Mucosa of stomach (tissue), 1 donor: ENCODE measurements around the gene HMG20B.

Experiments
- H3K27me3 ChIP-seq: one replicate; pipeline ENCODE4 v1.7.0; 2013; ENCODE audit warnings: mild to moderate bottlenecking, low read length; ENCODE audit not compliant: control insufficient read depth, insufficient read depth
- H3K36me3 ChIP-seq: one replicate; pipeline ENCODE4 v1.7.0; 2013; ENCODE audit warnings: low read length; ENCODE audit not compliant: control insufficient read depth, insufficient read depth
- H3K4me1 ChIP-seq: one replicate; pipeline ENCODE4 v1.7.0; 2013; ENCODE audit warnings: mild to moderate bottlenecking, low read length; ENCODE audit not compliant: control insufficient read depth, insufficient read depth
- H3K4me3 ChIP-seq: one replicate; pipeline ENCODE4 v1.7.0; 2013; ENCODE audit warnings: low read length
- H3K9ac ChIP-seq: one replicate; pipeline ENCODE4 v1.7.0; 2013; ENCODE audit warnings: mild to moderate bottlenecking, low read length, moderate library complexity
- H3K9me3 ChIP-seq: one replicate; pipeline ENCODE4 v1.7.0; 2013; ENCODE audit warnings: mild to moderate bottlenecking, low read length, moderate library complexity; ENCODE audit not compliant: control insufficient read depth
- donor health status: Pancreatic carcinoma.

The HMG20B gene

DNA sequence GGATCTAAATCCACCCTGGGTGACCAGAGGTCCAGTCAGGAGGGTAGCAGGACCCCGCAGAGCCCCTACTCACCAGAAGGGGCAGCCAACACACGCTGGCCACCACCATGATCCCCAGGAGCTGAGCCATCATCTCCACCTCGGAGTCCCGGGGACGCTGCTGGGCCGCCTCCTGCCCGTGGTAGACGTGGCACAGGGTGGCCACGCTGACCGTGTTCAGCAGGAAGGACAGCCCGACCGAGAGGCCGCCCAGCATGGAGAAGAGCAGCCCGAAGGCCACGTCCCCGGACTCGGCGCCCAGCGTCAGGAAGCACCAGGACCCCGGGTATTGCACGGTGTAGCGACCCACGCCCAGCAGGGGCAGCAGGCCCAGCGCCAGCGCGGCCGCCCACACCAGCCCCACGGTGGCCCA, 27.0 kb downstream of the HMG20B start:
- Histone ChIP-seq H3K4me3 (no peak overlapping the region), H3K27me3 (peaks cover 5% of the 10 kb centered on the region), H3K9me3 (no peaks in the 10 kb centered on the region)

DNA sequence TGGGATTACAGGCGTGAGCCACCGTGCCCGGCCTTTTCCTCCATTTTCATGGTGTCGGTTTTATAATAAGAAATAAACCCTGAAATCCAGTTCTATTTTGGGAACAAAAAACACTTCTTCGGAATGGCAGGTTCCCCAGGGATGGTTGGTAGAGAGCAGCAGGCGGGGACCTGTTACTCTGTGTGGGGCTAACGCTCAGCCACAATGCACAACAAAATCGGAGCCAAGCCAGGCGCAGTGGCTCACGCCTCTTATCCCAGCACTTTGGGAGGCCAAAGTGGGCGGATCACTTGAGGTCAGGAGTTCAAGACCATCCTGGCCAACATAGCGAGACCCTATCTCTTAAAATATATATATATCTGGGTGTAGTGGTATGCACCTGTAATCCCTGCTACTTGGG, 28.3 kb downstream of the HMG20B start:
- no peak overlapping the region for H3K9ac ChIP-seq
- H3K9me3 ChIP-seq = no peaks in the 10 kb centered on the region
- no peaks in the 10 kb centered on the region for H3K36me3 ChIP-seq
- no peak overlapping the region for H3K4me3 ChIP-seq
- H3K4me1 ChIP-seq = peaks cover 7% of the 10 kb centered on the region
- peaks cover 6% of the 10 kb centered on the region for H3K27me3 ChIP-seq

More for the DNA sequence above, 27.0 kb downstream of the HMG20B start:
- no peak overlapping the region for H3K9ac ChIP-seq
- peaks cover 4% of the 10 kb centered on the region for H3K4me1 ChIP-seq
- no peaks in the 10 kb centered on the region for H3K36me3 ChIP-seq

- Histone ChIP-seq H3K36me3 (no peaks in the 10 kb centered on the region), H3K9ac (no peak overlapping the region), H3K27me3 (peaks cover 11% of the 10 kb centered on the region), H3K9me3 (no peaks in the 10 kb centered on the region), H3K4me3 (no peak overlapping the region), H3K4me1 (peaks cover 27% of the 10 kb centered on the region)
These were observed 30.5 kb downstream of the HMG20B start for GRCh38 chr19:3603121-3603811.

GRCh38 chr19:3604227-3604986, 31.7 kb downstream of the HMG20B start:
- H3K4me3 ChIP-seq = no peak overlapping the region

DNA sequence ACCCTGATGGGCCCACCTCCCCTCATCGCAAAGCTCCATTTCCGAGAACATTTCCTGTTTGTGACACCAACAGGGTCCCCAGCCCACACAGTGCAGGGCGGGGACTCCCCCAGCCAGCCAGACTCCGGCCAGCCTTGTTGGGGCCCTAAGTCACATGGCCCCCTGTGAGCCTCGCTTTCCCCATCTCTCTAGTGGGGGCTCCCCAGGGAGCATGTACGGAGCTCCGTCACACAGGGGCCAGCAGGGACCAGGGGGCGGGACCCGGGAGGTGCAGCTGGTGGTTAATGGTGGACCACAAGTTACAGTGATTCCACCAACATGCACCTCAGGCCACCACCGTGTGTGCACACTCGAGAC, 32.2 kb downstream of the HMG20B start:
- H3K27me3 ChIP-seq = peaks cover 11% of the 10 kb centered on the region
- H3K9me3 ChIP-seq = no peaks in the 10 kb centered on the region
- no peak overlapping the region for H3K4me3 ChIP-seq
- H3K9ac ChIP-seq = no peak overlapping the region
- no peaks in the 10 kb centered on the region for H3K36me3 ChIP-seq
- H3K4me1 ChIP-seq = peaks cover 27% of the 10 kb centered on the region

More at GRCh38 chr19:3604227-3604986, 31.7 kb downstream of the HMG20B start:
- no peak overlapping the region for H3K9ac ChIP-seq
- no peaks in the 10 kb centered on the region for H3K36me3 ChIP-seq
- peaks cover 27% of the 10 kb centered on the region for H3K4me1 ChIP-seq
- no peaks in the 10 kb centered on the region for H3K9me3 ChIP-seq
- peaks cover 11% of the 10 kb centered on the region for H3K27me3 ChIP-seq

DNA sequence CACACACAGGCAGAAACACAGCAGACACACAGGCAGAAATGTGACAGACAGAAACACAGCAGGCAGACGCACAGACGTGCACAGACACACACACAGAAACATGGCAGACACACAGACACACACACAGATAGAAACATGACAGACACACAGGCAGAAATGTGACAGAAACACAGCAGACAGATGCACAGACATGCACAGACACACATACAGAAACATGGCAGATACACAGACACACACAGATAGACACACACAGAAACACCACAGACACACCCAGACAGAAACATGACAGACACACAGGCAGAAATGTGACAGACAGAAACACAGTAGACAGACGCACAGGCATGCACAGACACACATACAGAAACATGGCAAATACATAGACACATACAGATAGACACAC, 32.6 kb downstream of the HMG20B start:
- Histone ChIP-seq H3K9ac (no peak overlapping the region), H3K4me3 (no peak overlapping the region), H3K9me3 (no peaks in the 10 kb centered on the region), H3K36me3 (no peaks in the 10 kb centered on the region), H3K27me3 (peaks cover 11% of the 10 kb centered on the region), H3K4me1 (peaks cover 27% of the 10 kb centered on the region)

GRCh38 chr19:3605770-3606169, 33.0 kb downstream of the HMG20B start:
- Histone ChIP-seq H3K9me3 (no peaks in the 10 kb centered on the region), H3K4me1 (peaks cover 27% of the 10 kb centered on the region), H3K27me3 (peaks cover 11% of the 10 kb centered on the region), H3K4me3 (no peak overlapping the region), H3K36me3 (no peaks in the 10 kb centered on the region), H3K9ac (no peak overlapping the region)

DNA sequence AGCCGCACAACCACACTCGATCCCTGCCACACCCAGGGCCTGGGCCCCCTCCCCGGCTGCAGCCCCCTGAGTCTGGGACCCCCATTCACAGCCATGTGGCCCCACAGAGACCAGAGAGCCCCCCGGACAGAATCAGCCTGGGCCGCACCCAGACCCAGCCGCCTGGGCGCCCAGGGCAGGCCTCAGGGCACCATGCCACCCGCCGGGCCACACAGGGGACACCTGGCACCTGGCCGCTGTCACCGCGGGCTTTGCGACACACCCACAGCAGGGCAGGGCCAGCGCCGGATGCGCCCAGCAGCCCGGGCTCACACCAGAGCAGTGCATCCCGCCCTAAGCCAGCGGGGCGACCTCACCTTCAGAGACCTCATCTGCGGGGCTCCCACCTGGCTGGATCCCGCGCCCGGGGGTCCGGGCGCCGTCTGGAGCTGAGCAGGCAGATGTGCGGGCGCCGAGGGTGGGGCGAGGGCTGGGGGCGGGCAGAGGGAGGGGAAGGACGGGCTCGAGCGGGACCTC, 33.5 kb downstream of the HMG20B start:
- Histone ChIP-seq H3K9ac (no peak overlapping the region), H3K4me1 (peaks cover 27% of the 10 kb centered on the region), H3K36me3 (no peaks in the 10 kb centered on the region), H3K27me3 (peaks cover 11% of the 10 kb centered on the region), H3K9me3 (no peaks in the 10 kb centered on the region), H3K4me3 (no peak overlapping the region)

- Histone ChIP-seq H3K36me3 (no peaks in the 10 kb centered on the region), H3K9me3 (no peaks in the 10 kb centered on the region), H3K4me1 (peaks cover 27% of the 10 kb centered on the region), H3K4me3 (no peak within 1 kb of the TSS), H3K9ac (peak within 1 kb of the TSS; percentile 22), H3K27me3 (peaks cover 11% of the 10 kb centered on the region)
These were observed 34.0 kb downstream of the HMG20B start, which contains the start of gene TBXA2R for GRCh38 chr19:3606690-3607289. TSS of gene TBXA2R (minus strand) at chr19:3606875. CDS start at chr19:3600634, 6,241 bp downstream.

GRCh38 chr19:3607303-3608078, 34.7 kb downstream of the HMG20B start:
- H3K4me3 ChIP-seq = no peak overlapping the region
- no peaks in the 10 kb centered on the region for H3K9me3 ChIP-seq
- peaks cover 27% of the 10 kb centered on the region for H3K4me1 ChIP-seq
- peak overlapping the region; percentile 15 for H3K9ac ChIP-seq
- peaks cover 11% of the 10 kb centered on the region for H3K27me3 ChIP-seq
- H3K36me3 ChIP-seq = no peaks in the 10 kb centered on the region

GRCh38 chr19:3608079-3608641, 35.4 kb downstream of the HMG20B start:
- peaks cover 11% of the 10 kb centered on the region for H3K27me3 ChIP-seq
- no peaks in the 10 kb centered on the region for H3K36me3 ChIP-seq
- no peaks in the 10 kb centered on the region for H3K9me3 ChIP-seq
- peaks cover 27% of the 10 kb centered on the region for H3K4me1 ChIP-seq
- H3K4me3 ChIP-seq = no peak overlapping the region
- H3K9ac ChIP-seq = no peak overlapping the region
